Left ventricle myocardium inferior (tissue), 1 donor: ENCODE measurements around the gene C2CD4C. TPM values are rescaled to one million over a fixed set of nuclear protein-coding genes. Genes with fewer than 3 reads are reported as not detected.
A peak's percentile ranks its signal among the peaks of the same experiment; 100 is the strongest.

Experiments used
- DNase-seq: peaks from one replicate; pipeline ENCODE4 v3.0.0-alpha.2; 2020
- H3K27ac ChIP-seq: fragments of 200-600 bp; replicated peaks from 2 replicates; pipeline ENCODE4 v1.8.0; 2021
- H3K27me3 ChIP-seq: fragments of 200-600 bp; 2 replicates; pipeline ENCODE4 v1.8.0; 2021; ENCODE audit warnings: low read depth
- H3K36me3 ChIP-seq: fragments of 200-600 bp; 2 replicates; pipeline ENCODE4 v1.8.0; 2021
- H3K4me1 ChIP-seq: fragments of 200-600 bp; 2 replicates; pipeline ENCODE4 v1.8.0; 2021
- H3K4me3 ChIP-seq: fragments of 200-600 bp; 2 replicates; pipeline ENCODE4 v1.8.0; 2021; ENCODE audit warnings: mild to moderate bottlenecking, moderate library complexity
- H3K9me3 ChIP-seq: fragments of 200-600 bp; replicated peaks from 2 replicates; pipeline ENCODE4 v1.8.0; 2021
- intact Hi-C: fragments of 100-400 bp; cut with micrococcal nuclease; formaldehyde crosslinking; loops from one replicate; pipeline ENCODE4 v1.11.0; 2022
- total RNA-seq: library from RNA; stranded (reverse); fragmentation: NEBNext Ultra II Directional; extraction: Animal tissue kit (Norgen Biotek cat#: 25700); gene quantifications from one replicate; pipeline ENCODE4 v1.2.1, GENCODE V29; 2021
- TF ChIP-seq, protein P1 (sequence below): fragments of 200-600 bp; IDR thresholded peaks from 2 replicates; pipeline ENCODE4 v1.8.0; 2021; ENCODE audit warnings: antibody characterized with exemption, mild to moderate bottlenecking, borderline replicate concordance
- donor health status: DM: no; HTN: yes; CAD: no; lungs with severe emphysema.

Gene C2CD4C
- total RNA-seq, 1 donor from 2014 or later, result 0.63 TPM

- peaks cover 4% of the 10 kb centered on the region for H3K36me3 ChIP-seq
- no peak overlapping the region for H3K4me3 ChIP-seq
- TF ChIP-seq, protein P1, sequence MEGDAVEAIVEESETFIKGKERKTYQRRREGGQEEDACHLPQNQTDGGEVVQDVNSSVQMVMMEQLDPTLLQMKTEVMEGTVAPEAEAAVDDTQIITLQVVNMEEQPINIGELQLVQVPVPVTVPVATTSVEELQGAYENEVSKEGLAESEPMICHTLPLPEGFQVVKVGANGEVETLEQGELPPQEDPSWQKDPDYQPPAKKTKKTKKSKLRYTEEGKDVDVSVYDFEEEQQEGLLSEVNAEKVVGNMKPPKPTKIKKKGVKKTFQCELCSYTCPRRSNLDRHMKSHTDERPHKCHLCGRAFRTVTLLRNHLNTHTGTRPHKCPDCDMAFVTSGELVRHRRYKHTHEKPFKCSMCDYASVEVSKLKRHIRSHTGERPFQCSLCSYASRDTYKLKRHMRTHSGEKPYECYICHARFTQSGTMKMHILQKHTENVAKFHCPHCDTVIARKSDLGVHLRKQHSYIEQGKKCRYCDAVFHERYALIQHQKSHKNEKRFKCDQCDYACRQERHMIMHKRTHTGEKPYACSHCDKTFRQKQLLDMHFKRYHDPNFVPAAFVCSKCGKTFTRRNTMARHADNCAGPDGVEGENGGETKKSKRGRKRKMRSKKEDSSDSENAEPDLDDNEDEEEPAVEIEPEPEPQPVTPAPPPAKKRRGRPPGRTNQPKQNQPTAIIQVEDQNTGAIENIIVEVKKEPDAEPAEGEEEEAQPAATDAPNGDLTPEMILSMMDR, result no peak
- peaks cover 16% of the 10 kb centered on the region for H3K4me1 ChIP-seq
- peak overlapping the region; percentile 63 for H3K27ac ChIP-seq
- DNase-seq, result no peak
- H3K9me3 ChIP-seq, result no peaks in the 10 kb centered on the region
- intact Hi-C loops, result no loop called here
- H3K27me3 ChIP-seq, result no peaks in the 10 kb centered on the region
Measured at GRCh38 chr19:447064-447426, 38.1 kb upstream of the C2CD4C start.

DNA sequence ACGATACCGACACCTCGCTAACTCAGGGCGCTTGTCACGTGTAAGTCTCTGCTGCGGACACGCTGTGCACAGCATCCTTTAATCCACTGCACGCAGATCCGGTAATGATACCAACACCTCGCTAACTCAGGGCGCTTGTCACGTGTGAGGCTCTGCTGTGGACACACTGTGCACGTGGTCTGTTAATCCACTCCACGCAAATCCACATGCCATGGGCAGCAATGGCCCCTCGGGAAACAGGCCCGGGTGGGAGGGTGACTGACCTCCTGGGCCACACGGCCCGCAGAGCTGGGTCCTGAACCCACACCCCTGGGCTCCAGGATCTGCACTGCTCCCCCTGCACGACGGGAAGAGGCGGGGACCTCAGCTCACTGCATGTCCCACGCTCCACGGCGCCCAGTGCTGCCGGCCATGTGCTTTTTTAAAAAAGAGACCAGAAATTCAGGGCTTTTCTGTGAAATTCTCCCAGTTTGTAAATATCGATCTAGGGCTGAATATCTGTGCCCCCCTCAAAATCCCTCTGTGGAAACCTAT is 35.8 kb upstream of the C2CD4C start:
- Histone ChIP-seq H3K4me1 (peaks cover 25% of the 10 kb centered on the region), H3K9me3 (no peaks in the 10 kb centered on the region), H3K27me3 (no peaks in the 10 kb centered on the region), H3K36me3 (peaks cover 13% of the 10 kb centered on the region), H3K27ac (no peak overlapping the region), H3K4me3 (no peak overlapping the region)
- no peak for DNase-seq
- TF ChIP-seq, protein P1, result no peak
- intact Hi-C loops, result no loop called here

DNA sequence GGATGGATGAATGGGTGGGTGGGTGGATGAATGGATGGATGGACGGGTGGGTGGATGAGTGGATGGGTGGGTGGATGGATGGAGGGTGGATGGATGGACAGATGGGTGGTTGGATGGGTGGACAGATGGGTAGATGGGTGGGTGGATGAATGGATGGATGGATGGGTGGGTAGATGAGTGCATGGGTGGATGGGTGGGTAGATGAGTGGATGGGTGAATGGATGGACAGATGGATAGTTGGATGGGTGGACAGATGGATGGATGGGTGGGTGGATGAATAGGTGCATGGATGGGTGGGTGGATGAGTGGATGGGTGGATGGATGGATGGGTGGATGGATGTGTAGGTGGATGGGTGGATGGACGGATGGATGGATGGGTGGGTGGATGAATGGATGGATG is 34.1 kb upstream of the C2CD4C start:
- TF ChIP-seq, protein P1, result no peak
- intact Hi-C loops, result no loop called here
- Histone ChIP-seq H3K4me3 (no peak overlapping the region), H3K4me1 (peaks cover 18% of the 10 kb centered on the region), H3K9me3 (no peaks in the 10 kb centered on the region), H3K27ac (no peak overlapping the region), H3K36me3 (peaks cover 13% of the 10 kb centered on the region), H3K27me3 (no peaks in the 10 kb centered on the region)
- DNase-seq, result no peak

GRCh38 chr19:442085-442484 is 33.1 kb upstream of the C2CD4C start:
- intact Hi-C loops, result no loop called here
- no peak overlapping the region for H3K27ac ChIP-seq
- H3K9me3 ChIP-seq, result no peaks in the 10 kb centered on the region
- H3K27me3 ChIP-seq, result no peaks in the 10 kb centered on the region
- DNase-seq, result no peak
- peaks cover 9% of the 10 kb centered on the region for H3K4me1 ChIP-seq
- peaks cover 13% of the 10 kb centered on the region for H3K36me3 ChIP-seq
- TF ChIP-seq, protein P1, result no peak
- no peak overlapping the region for H3K4me3 ChIP-seq

DNA sequence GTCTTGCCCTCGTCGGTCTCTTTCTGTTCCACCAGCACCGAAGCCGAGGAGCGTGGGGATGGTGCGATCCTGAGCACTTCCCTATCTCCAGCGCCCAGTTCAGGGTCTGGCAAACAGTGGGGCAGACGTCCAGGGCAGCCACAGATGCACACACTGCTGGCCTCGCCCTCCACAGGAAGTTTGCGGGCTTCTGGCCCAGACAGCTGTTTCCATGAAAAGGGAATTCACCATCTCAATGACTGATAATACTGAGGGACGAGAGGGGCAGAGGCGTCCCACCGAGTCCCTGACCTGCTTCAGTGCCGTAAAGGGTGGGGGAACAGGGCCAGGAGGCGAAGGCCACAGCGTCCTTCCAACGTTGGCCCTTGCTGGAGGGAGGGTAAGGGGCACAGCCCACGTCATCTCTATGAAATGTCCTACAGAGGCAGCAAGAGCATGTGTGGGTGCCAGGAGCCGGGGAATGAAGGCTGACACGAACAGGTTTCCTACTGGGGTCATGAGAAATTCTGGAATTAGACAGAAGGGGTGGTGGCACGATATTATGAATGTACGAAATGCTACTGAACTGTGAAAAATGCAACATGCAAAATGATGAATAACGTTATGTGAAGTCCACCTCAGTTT is 32.4 kb upstream of the C2CD4C start:
- peaks cover 13% of the 10 kb centered on the region for H3K36me3 ChIP-seq
- no peak overlapping the region for H3K4me3 ChIP-seq
- peaks cover 8% of the 10 kb centered on the region for H3K4me1 ChIP-seq
- intact Hi-C loops, result no loop called here
- no peaks in the 10 kb centered on the region for H3K9me3 ChIP-seq
- TF ChIP-seq, protein P1, result no peak
- H3K27me3 ChIP-seq, result no peaks in the 10 kb centered on the region
- no peak overlapping the region for H3K27ac ChIP-seq
- no peak for DNase-seq
